BJ (cell line): ENCODE results near the gene CACNA1G. TPM values are rescaled to one million over a fixed set of nuclear protein-coding genes. Genes with fewer than 3 reads are reported as not detected.

Experiments used
- CTCF ChIA-PET: fragments of 350-600 bp; formaldehyde crosslinking; extraction: SDS; loops from one replicate; lab custom pipeline; 2021; ENCODE audit warnings: antibody characterized with exemption, inconsistent platforms; lab: Yijun Ruan, JAX
- POLR2A ChIA-PET: fragments of 300-600 bp; sonication (Branson Sonifier 250); formaldehyde crosslinking; extraction: SDS; loops from one replicate; lab custom pipeline; 2021; ENCODE audit warnings: antibody characterized with exemption; lab: Charles Lee
- DNase-seq: peaks from one replicate; pipeline ENCODE4 v3.0.0-alpha.2; 2011; ENCODE audit warnings: low read depth
- H3K27me3 ChIP-seq: 2 replicates; pipeline ENCODE4 v1.6.0; 2011; ENCODE audit warnings: low read length; ENCODE audit not compliant: control insufficient read depth, insufficient read depth
- H3K36me3 ChIP-seq: 2 replicates; pipeline ENCODE4 v1.5.1; 2011; ENCODE audit warnings: low read length; ENCODE audit not compliant: control insufficient read depth, insufficient read depth
- H3K4me3 ChIP-seq: 2 replicates; pipeline ENCODE4 v1.5.1; 2011; ENCODE audit warnings: low read depth, mild to moderate bottlenecking, control low read depth, low read length
- CTCF ChIP-seq: IDR thresholded peaks from 2 replicates; pipeline ENCODE4 v1.5.1; 2011; ENCODE audit warnings: low read depth, mild to moderate bottlenecking, control low read depth, inconsistent platforms, low read length, moderate library complexity; ENCODE audit not compliant: insufficient read depth
- polyA plus RNA-seq: library from polyadenylated mRNA; depleted of rRNA; stranded (reverse); fragments of >200 nt; gene quantifications from 2 replicates; pipeline ENCODE4 v1.2.3, GENCODE V29; 2011

Gene CACNA1G
- polyA plus RNA-seq, 1 experiment = 0.02 TPM

DNA sequence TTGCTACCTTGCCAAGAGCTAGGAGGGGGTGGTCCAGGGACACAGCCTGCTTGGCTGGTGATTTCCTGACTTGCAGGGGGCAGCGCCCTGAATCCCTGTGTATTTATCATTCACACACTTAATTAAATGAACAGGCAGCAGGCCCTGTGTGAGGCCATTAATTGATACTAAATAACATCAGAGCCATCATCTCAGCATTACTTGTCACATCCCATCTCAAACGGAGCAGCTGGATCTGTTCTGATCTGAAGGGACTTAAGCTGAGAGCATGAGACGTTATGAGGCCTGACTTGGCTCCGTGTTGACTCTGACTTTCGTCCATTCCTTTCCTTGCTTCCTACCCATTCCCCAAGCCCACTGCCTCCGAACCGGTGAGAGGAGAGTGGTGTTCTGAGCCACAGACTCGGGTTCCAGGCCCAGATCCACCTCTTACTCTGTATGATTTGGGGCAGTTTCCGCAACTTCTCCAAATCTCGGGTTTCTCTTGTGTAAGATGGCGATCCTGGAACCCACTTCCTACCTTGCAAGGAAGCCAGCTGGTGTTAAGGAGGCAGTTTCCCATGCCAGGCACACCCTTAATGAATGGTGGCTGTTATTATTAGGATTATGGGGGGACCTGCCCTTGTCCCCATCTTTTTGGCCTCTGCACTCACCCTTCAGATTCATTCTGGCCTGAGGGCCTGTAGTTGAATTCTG lies 33.8 kb downstream of the CACNA1G start:
- no peaks in the 10 kb centered on the region for H3K36me3 ChIP-seq
- POLR2A ChIA-PET = no interaction called here
- no peak overlapping the region for H3K4me3 ChIP-seq
- no peak for TF ChIP-seq CTCF
- DNase-seq = no peak
- CTCF ChIA-PET = no interaction called here
- peaks cover 2% of the 10 kb centered on the region; the same call in 1 of the 2 replicates for H3K27me3 ChIP-seq

DNA sequence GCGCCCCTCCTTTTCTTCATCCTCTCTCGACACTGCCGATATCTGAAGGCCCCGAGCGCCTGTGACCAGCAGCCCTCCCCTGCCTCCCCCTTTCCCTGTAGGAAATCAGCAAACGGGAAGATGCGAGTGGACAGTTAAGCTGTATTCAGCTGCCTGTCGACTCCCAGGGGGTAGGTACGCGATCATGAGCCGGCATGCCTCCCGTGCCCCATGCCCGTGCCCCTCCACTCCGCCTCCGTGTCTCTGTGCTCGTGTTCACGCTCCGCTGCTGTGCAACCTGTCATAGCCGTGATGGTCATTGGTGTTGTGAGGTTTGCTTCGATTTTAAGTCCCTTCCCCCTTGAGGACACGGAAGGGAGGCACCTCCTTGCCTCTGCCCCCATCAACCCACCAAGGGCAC lies 34.4 kb downstream of the CACNA1G start:
- TF ChIP-seq CTCF = no peak
- CTCF ChIA-PET = no interaction called here
- H3K27me3 ChIP-seq = peaks cover 2% of the 10 kb centered on the region; the same call in 1 of the 2 replicates
- DNase-seq = no peak
- H3K4me3 ChIP-seq = no peak overlapping the region
- H3K36me3 ChIP-seq = no peaks in the 10 kb centered on the region
- POLR2A ChIA-PET = no interaction called here

DNA sequence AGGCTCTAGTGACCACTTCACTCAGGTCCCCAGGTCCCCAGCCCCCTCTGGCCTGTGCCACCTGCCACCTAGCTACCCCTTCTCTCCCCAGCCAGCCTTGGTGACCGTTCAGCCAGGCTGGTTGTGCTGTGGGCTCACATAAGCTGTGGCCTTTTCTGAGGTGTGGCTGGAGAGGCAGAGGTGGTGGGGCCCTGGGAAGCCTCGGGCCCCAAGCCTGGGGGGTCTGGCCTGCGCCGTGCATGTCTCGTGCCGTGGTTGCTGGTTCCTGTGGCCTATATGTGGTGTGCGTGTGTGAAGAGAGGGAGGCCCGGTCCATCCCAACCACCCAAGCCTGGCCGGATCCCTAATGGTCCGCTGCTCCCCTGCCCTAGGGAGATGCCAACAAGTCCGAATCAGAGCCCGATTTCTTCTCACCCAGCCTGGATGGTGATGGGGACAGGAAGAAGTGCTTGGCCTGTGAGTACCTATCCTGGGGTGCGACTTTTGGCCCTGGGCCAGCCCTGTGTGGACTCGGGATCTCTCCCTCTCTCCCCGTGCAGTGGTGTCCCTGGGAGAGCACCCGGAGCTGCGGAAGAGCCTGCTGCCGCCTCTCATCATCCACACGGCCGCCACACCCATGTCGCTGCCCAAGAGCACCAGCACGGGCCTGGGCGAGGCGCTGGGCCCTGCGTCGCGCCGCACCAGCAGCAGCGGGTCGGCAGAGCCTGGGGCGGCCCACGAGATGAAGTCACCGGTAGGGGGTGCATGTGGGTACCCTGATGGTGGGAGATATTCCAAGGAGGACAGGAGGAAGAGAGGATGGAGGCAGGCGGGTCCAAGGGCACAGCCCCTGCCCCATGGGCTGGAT lies 35.9 kb downstream of the CACNA1G start:
- DNase-seq = no peak
- H3K27me3 ChIP-seq = peaks cover 4% of the 10 kb centered on the region; the same call in 1 of the 2 replicates
- peak; percentile 21; the same call in 1 of the 2 replicates for TF ChIP-seq CTCF
- no peaks in the 10 kb centered on the region for H3K36me3 ChIP-seq
- CTCF ChIA-PET = interaction anchor here (0.8 kb wide), 1 partner anchor 121 kb away, joined by 3 read pairs; no protein-coding TSS in a partner anchor
- no peak overlapping the region for H3K4me3 ChIP-seq
- POLR2A ChIA-PET = no interaction called here

DNA sequence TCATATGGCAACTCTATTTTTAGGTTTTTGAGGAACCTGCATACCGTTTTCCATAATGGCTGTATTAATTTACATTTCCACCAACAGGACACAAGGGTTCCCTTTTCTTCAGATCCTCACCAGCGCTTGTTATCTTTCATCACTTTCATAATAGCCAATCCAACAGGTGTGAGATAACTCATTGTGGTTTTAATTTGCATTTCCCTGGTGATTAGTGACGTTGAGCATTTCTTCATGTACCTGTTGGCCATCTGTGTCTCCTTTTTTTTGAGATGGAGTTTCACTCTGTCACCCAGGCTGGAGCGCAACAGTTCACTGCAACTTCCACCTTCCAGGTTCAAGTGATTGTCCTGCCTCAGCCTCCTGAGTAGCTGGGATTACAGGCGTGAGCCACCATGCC lies 38.0 kb downstream of the CACNA1G start:
- no peak for TF ChIP-seq CTCF
- ChIA-PET POLR2A (no interaction called here), CTCF (interaction anchor here (0.7 kb wide), 1 partner anchor 12 kb away, joined by 3 read pairs; no protein-coding TSS in a partner anchor)
- Histone ChIP-seq H3K4me3 (no peak overlapping the region), H3K27me3 (peaks cover 14% of the 10 kb centered on the region), H3K36me3 (no peaks in the 10 kb centered on the region)
- no peak for DNase-seq

DNA sequence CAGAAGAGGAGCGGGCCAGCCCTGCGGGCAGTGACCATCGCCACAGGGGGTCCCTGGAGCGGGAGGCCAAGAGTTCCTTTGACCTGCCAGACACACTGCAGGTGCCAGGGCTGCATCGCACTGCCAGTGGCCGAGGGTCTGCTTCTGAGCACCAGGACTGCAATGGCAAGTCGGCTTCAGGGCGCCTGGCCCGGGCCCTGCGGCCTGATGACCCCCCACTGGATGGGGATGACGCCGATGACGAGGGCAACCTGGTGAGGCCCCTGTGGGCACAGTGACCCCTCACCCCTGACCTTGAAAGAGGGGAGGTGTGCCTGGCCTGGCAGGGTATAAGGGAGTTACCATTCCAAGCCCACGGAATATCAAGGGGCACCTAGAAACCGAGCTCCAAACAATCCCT lies 39.1 kb downstream of the CACNA1G start:
- DNase-seq = no peak
- ChIA-PET POLR2A (no interaction called here), CTCF (no interaction called here)
- H3K4me3 ChIP-seq = no peak overlapping the region
- H3K27me3 ChIP-seq = peaks cover 14% of the 10 kb centered on the region
- TF ChIP-seq CTCF = no peak
- H3K36me3 ChIP-seq = no peaks in the 10 kb centered on the region
